HepG2 (cell line): ENCODE measurements around the gene GCH1.

Experiments used
- ZNF644 ChIP-seq: IDR thresholded peaks from 2 replicates; pipeline ENCODE4 v1.6.1; 2016; ENCODE audit warnings: low read depth
- ZSCAN21 ChIP-seq: sonication (generic); formaldehyde crosslinking; IDR thresholded peaks from 2 replicates; pipeline ENCODE4 v1.8.0; 2022; ENCODE audit warnings: mild to moderate bottlenecking, missing genetic modification reagents, moderate library complexity, borderline replicate concordance

DNA sequence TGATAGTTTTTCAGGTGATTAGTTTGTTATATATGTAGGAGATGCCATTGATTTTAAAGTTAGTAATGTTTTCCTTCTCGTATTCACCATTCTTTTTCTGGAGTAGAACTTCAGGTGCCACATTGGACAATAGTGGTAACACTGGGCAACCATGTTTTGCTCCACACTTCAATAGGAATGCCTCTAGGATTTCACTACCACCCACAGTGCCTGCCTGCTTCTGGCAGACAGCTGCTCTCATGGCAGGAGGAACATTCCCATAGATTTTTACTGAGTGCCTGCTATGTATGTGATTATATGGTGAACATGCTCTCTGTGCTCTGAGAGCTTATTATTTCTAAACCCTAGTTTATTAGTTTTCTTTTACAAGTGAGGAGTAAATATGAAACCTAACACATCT lies 53.7 kb downstream of the GCH1 start:
- TF ChIP-seq ZSCAN21 (CRISPR knock-in tag) (no peak), ZNF644 (CRISPR knock-in tag) (no peak)
